ELF-1 (cell line): ENCODE measurements around the gene SPP2.

Experiments
- DNase-seq: peaks from one replicate; pipeline ENCODE4 v3.0.0-alpha.2; 2016; ENCODE audit warnings: low read depth, low spot score

SPP2 gene

DNA sequence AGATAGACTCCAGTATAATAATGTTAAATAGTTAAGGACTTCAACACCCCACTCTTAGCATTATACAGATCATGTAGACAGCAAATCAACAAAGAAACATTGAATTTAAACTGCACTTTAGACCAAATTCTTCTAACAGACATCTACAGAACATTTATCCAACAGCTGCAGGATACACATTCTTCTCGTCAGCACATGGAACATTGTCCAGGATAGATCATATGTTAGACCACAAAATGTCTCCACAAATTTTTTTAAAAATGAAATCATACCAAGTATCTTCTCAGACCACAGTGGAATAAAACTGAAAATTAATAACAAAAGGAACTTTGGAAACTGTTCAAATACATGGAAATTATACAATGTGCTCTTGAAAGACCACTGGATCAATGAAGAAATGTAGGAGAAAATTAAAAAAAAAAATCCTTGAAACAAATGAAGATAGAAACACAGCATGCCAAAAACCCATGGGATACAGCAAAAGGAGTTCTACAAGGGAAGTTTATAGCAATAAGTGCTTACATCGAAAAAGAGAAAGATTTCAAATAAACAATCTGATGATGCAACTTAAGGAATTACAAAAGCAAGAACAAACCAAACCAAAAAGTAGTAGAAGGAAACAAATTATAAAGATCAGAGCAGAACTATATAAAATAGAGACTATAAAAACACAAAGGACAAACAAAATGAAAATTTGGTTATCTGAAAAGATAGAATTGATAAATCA is 12.3 kb upstream of the SPP2 start:
- no peak for DNase-seq

DNA sequence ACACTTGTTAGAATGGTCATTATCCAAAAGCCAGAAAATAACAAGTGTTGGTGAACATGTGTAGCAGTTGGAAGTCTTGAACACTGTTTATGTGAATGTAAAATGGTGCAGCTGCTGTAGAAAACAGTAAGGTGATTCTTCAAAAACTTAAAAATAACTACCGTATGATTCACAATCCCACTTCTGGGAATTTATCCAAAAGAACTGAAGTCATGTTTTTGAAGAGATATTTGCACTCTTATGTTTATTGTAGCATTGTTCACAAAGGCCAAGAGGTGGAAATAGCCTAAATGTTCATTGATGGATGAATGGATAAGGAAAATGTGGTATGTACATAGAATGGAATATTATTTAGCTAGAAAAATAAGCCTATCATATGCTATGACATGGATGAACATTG is 6.3 kb upstream of the SPP2 start:
- no peak for DNase-seq

- DNase-seq = no peak
Measured at GRCh38 chr2:234046521-234046920, 4.0 kb upstream of the SPP2 start.

- DNase-seq = no peak
Measured at GRCh38 chr2:234047361-234047760, 3.1 kb upstream of the SPP2 start.

DNA sequence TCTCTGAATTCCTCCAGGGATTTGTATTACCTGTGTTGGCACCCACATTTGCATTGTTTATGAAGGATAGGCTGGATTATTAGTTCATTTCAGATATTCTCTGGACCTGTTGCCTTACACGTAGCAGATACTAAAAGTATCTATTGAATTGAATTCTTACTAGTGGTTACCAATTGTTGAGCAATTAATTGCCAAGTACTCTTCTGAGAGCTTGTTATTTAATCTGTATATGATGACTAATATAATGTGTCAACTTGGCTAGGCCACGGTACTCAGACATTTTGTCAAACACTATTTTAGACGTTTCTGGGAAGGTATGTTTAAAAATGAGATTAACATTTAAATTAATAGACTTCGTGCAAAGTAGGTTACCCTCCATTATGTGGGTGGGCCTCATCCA is 2.5 kb upstream of the SPP2 start:
- DNase-seq = no peak

- DNase-seq = no peak
Measured at GRCh38 chr2:234051374-234052070, 1.0 kb downstream of the SPP2 start.

GRCh38 chr2:234058881-234059280 is 8.4 kb downstream of the SPP2 start:
- DNase-seq = no peak

- no peak for DNase-seq
Measured at GRCh38 chr2:234060236-234060635, 9.7 kb downstream of the SPP2 start.

DNA sequence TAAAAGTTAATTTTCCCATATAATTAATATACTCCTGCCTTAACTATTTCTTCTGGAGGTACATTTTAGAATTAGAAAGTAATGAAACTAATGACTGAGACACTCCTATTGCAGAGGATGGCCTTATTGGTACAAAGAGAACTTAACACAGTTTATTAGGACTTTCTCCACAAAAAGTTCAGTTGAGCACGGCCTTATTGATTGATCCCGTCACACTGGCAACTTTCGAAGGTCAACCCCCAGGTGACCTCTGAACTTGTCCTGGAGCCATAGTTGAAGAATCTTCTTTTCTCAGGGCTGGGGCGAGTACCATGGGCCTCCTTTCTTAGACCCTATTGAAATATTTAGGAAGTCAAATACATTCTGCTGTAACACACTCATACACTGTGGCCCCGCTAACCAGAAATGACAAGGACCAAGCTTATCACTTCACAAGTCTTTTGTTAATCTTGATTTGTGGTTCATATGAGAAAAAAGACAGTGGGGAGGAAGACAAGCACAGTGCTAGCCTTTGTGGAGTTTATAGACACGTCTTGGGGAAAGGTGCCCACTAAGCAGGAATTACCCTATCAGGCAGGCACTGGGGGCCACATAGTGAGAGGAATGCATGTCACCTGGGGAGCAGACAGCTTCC is 11.2 kb downstream of the SPP2 start:
- DNase-seq = no peak

- no peak for DNase-seq
Measured at GRCh38 chr2:234066587-234066986, 16.1 kb downstream of the SPP2 start.

- no peak for DNase-seq
Measured at GRCh38 chr2:234071664-234072063, 21.2 kb downstream of the SPP2 start.

GRCh38 chr2:234072454-234072853 is 22.0 kb downstream of the SPP2 start:
- no peak for DNase-seq

DNA sequence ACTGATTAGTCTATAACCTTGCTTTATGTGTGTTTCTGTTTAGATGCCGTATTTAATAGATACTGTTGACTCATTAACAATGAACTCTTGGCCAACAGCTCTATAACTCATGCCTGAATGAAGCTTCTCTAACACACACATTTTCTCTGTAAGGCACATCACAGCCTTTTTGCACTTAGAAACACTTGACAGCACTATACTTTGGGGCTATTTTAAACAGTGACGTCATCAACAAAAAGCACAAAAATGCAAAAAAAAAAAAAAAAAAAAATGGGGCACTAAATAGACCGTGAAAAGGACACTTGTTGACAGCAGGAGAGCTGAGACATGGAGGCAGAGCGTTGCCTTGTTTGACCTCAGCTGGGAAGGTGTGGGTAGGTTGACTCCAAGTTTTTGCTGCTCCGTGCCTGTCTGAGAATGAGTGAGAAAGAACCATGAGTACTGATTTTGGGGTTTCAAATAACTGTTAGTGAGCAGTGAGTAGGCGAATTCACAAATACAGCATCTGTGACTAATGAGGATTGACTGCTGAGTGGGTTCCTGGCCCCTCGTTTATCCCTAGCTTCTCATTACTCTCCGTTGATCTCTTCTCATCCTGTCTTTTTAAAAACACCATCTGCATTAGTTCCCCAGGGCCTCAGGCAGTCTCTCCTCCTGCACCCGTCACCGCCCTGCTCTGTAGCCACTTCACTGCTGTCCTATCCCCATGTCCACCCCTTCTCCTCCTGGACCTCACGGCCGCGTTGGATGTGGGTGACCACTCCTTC is 24.4 kb downstream of the SPP2 start:
- DNase-seq = no peak

GRCh38 chr2:234075518-234075915 is 25.0 kb downstream of the SPP2 start:
- no peak for DNase-seq

- no peak for DNase-seq
Measured at GRCh38 chr2:234075947-234076346, 25.4 kb downstream of the SPP2 start.

DNA sequence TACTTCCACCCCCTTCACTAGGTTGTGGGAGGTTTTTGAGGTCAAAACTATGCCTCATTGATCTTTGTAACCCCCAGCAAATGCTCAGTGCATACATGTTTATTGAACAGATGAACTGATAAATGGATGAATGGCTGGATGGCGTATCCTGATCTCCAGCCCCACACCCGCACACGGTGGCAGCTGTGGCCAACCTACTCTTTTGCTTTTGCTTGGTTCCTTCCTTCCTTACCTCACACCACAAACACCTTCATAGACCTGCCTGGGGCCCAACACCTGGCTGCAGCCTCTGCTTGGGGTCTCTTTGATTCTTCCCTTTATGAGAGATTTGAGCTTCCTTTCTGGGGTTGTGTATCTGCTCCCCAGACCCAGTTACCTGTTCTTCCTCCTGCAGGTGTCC is 25.9 kb downstream of the SPP2 start:
- DNase-seq = no peak

DNA sequence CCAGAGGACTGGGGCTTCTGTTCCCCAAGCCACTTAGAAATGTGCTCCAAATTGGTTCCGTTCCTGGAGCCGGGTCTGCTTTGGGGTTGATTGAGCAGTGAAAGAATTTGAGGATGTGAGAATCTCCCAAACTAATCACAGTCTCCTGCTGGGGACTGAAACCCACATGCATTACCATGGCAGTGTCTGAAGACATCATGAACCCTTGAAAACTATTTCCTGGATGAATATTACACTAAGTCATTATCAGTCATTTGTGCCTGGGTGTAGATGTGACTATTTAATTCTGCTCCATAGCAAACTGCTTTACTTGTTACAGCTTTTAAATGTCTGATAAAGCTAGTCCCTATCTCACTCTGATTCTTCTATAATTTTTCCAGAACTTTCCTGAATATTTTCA is 27.6 kb downstream of the SPP2 start:
- DNase-seq = no peak

DNA sequence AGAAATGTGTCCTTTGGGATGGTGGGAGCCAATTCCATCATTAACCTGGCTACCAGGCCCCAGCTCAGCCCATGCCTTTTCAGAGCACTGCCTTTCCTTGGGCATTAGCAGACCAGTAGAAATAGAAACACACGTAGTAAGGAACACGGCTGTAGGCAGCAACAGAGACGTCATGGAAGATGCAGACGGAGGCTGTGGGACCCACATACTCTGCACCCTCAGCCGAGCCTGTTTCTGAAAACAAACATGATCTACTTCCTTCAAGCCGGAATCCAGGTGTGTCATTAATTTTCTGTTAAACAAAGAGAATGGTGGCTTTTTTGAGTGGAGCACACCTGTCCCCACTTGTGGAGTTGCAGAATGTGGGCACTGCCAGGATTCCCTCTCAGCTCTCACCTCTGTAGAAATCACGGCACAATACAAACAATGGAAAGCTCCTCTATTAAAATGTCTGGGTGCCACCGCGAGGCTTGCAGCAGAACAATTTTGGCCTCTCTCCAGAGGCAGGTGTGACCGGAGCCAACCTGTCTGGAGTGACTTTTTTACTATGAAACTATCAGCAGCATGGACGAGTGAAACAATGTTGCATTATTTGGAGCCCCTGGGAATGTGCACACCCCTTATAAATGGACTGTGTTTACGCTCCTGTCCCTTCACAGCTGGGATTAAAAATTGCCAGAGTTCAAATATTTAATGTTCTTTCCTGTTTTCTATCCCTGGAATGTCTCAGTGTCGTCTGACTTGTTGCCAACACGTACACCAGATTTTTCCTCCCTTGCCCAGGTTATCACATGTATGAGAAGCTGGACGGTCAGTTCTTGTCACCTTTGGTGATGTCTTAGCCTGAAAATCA is 31.7 kb downstream of the SPP2 start:
- DNase-seq = no peak

GRCh38 chr2:234083572-234084348 is 33.3 kb downstream of the SPP2 start:
- no peak for DNase-seq

- DNase-seq = no peak
Measured at GRCh38 chr2:234091432-234091879, 41.0 kb downstream of the SPP2 start.
